Smooth muscle cell of the brain vasculature (primary cell): ENCODE data around the gene PRKCG.
A peak's percentile ranks its signal among the peaks of the same experiment; 100 is the strongest.

ENCODE experiments used
- DNase-seq: peaks from one replicate; pipeline ENCODE4 v3.0.0-alpha.2; 2012; ENCODE audit warnings: low read depth, low spot score

Gene PRKCG

GRCh38 chr19:53898636-53899341, 16.8 kb downstream of the PRKCG start:
- DNase-seq, result no peak

DNA sequence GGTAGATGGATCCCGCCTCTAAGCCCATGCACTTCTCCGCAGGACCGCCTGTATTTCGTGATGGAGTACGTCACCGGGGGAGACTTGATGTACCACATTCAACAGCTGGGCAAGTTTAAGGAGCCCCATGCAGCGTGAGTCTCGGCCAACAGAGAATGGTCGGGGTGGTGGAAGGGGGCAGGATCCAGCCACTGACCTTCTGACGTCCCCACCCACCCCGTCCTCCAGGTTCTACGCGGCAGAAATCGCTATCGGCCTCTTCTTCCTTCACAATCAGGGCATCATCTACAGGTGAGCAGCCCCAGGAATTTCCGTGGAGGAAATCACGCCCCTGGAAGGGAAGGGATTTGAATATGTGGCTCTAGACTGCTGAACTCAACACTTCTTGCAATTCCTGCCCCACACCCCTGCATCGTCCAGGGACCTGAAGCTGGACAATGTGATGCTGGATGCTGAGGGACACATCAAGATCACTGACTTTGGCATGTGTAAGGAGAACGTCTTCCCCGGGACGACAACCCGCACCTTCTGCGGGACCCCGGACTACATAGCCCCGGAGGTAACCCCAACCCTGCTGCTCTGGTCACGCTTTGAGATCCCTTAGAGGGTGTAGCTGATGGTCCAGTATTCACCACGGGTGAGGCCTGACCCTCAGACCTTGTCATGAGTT, 18.3 kb downstream of the PRKCG start:
- DNase-seq, result no peak

- DNase-seq, result no peak
These were observed 21.2 kb downstream of the PRKCG start for GRCh38 chr19:53903055-53903680.

GRCh38 chr19:53904909-53905308, 22.9 kb downstream of the PRKCG start:
- DNase-seq, result no peak

DNA sequence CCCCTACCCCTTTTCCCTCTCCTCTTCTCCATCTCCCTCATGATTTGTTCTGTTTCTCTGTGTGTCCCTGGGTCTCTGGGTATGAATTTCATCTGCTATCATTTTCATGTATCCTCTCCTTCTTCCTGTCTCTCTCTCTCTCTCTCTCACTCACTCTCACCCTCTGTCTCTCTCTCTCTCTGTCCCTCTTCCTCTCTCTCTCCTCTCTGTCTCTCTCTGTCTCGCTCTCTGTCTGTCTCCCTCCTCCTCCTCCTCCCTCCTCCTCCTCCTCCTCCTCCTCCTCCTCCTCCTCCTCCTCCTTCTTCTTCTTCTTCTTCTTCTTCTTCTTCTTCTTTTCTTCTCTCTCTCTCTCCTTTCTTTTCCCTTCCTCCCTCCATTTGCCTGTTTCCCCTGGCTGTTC, 23.8 kb downstream of the PRKCG start:
- no peak for DNase-seq

DNA sequence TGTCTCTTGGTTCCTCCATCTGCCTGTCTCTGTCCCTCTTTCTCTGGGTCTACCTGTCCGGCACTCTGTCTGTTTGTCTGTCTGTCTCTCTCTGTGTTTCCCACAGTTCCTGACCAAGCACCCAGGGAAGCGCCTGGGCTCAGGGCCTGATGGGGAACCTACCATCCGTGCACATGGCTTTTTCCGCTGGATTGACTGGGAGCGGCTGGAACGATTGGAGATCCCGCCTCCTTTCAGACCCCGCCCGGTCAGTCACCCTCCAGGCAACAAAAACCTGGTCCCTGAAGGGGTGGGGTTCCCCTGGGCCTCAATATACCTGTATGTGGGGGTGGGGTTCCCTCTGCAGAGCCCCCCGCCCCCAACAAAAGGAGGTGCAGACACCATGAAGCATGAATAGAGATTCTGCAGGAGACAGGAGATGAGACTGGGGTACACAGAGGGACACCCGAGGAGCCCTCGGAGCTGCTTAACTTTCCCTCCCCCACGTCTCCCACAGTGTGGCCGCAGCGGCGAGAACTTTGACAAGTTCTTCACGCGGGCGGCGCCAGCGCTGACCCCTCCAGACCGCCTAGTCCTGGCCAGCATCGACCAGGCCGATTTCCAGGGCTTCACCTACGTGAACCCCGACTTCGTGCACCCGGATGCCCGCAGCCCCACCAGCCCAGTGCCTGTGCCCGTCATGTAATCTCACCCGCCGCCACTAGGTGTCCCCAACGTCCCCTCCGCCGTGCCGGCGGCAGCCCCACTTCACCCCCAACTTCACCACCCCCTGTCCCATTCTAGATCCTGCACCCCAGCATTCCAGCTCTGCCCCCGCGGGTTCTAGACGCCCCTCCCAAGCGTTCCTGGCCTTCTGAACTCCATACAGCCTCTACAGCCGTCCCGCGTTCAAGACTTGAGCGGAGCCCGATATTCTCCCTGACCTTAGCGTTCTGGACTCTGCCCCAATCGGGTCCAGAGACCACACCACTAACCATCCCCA, 24.5 kb downstream of the PRKCG start:
- no peak for DNase-seq

- no peak for DNase-seq
These were observed 25.2 kb downstream of the PRKCG start for GRCh38 chr19:53907193-53907581.

GRCh38 chr19:53907690-53908089, 25.7 kb downstream of the PRKCG start:
- no peak for DNase-seq

DNA sequence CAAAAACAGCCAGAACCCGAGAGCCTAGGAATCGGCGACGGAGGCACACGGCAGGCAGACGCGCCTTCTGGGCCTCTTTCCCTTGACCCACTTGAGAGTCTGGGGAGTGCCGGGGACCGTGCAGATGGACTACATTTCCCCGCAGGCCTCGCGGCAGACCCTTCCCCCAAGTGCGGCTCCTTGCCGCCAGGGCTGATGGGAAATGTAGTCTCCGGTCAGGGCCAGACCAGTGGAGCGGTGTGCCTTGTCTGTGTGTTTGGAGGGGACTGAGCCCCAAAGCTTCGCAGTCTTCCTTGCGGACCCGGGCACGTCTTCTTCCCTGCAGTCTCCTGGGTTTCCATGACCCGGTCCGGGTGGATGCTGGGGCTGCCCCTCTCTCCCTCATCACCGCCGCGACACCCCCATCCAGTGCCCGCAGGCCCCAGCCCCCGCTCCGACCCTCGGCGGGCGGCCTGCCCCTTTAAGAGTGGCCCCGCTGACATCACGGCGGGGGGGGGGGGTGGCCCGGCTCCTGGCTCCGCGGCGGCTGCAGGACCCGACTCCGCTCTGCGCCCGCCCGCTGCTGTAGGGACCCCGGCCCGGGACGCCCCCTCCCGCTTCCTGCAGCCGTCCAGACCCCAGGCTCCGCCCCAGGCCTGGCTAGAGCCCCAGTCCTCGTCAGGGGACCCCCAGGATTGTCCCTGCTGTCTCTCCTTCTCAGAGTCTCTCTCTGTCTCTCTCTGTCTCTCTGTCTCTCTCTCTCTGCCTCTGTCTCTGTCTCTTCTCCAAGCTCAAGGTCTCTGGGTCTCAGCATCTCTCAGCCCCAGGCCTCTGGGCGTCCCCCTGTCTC, 26.3 kb downstream of the PRKCG start:
- no peak for DNase-seq

DNA sequence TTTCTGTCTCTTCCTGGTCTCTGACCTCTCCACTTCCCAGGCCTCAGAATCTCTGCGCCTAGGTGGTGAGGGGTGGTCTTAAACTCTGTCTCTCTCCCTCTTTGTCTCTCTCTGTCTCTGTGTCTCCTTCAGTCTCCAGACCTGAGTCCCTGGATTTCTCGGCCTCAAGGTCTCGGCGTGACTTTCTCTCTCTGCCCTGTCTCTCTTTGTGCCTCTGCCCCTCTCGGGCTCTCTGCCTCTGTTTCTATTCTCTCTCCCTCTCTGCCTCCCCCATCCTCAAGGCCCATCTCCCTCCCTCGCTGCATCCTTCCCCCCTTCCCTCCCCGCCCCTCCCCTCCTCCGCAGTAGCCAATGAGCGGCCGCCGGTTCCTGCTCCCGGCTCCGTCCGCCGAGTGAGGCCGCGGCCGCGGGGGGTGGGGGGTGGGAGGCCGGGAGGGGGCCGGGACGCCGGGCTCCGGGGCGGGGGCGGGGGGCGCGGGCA, 27.0 kb downstream of the PRKCG start, which contains the start of gene CACNG7:
TSS of gene CACNG7 (plus strand) at position 344 of the 481 bp plus-strand sequence. CDS start 3,554 bp downstream, outside the sequence.
- DNase-seq, result no peak

DNA sequence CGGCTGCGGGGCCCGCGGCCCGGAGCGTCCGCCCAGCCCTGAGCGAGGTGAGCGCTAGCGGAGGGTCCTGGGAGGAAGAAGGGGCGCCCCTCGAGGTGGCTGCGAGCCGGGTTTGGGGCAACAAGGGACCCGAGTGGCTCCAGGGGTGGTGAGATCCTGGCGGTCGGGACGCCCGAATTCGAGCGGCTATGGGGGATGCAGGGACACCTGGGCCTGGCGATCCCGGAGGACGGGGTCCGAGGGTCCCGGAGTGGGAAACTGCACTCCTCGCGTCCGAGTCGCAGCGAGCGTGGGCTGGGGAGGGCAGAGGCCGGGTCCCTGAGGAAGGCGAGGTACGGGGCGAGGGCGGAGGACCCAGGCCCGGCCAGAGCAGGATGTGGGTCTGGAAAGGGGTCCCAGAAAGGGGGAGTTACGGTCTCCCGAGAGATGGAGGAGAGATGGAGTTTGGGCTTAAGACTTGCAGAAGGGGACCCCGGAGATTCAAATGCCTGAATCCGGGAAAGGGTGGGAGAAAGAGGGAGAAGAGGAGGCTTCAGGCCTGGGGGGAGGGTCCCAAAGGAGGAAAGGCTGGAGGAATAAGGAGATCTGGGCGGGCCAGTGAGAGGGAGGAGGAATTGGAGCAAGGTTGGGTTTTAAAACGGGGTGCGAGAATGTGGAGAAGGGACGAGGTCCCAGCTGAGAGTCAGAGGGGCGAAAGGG, 27.6 kb downstream of the PRKCG start:
- no peak for DNase-seq

DNA sequence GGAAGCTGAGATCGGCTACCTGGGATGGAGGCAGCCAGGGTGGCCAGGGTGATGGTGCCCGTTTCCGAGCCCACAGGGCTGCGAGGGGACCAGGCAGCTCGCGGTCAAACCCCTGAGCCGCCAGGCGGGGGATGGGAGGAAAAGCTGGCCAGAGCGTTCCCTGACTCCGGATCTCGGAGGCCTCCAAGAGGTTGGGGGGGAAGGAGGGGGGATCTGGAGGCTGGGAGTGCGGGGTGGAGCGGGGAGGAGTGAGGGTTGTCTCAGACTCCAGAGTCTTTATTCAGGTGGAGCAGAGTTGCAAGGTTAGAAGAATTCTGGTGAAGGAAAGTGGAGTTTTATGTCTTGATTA, 28.1 kb downstream of the PRKCG start:
- no peak for DNase-seq

GRCh38 chr19:53912653-53913052, 30.7 kb downstream of the PRKCG start:
- DNase-seq, result no peak

DNA sequence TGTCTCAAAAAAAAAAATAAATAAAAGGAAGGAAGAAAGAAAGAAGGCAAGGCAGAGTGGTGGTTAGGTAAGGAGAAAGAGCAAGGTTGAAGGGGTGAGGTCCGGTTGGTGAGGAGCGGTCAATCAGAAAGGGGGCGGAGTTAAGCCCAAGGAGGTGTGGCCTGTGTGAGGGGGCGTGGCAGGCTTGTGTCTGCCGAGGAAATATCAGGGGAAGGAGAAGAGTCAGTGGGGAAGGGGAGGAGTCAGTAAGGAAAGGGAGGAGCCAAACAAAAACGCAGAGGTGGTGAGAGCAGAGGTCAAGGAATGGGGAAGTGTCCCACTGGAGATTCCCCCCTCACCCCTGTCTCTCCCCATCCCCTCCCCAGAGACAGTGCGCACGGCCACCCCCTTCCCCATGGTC, 33.0 kb downstream of the PRKCG start:
- DNase-seq, result no peak

DNA sequence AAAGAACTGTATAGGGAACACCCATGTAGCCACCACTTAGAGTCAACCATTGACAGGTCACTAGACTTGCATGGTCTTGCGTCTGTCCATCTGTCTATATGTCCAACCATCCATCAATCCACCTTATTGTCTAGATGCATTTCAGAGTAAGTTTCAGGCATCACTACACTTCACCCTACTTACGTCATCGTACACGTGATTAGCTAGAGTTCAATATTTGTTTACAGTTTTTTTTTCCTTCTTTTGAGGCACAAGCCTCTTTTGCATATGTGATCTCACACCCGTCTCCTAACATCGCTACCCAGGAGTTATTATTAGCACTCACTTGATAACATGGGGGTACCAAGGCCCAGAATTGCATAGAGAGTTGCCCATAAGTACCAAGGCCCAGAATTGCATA, 34.0 kb downstream of the PRKCG start:
- DNase-seq, result no peak

- DNase-seq, result no peak
These were observed 35.4 kb downstream of the PRKCG start for GRCh38 chr19:53917356-53917755.

DNA sequence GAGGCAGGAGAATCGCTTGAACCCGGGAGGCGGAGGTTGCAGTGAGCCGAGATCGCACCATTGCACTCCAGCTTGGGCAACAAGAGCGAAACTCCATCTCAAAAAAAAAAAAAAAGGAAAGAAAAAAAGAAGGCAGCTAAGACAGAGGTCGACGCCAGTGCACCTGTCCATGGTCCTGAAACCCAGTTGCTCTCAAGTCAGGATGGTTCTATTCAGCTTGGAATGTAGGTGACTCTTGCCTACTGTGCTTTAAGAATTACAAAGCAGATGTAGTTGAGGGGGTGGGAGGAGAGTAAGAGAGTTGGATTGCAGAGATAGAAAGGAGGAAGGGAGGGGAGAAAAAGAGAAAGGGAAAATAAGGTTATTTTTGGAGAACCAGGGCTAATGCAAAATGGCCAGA, 45.7 kb downstream of the PRKCG start:
- peak; percentile 26 for DNase-seq

- DNase-seq, result no peak
These were observed 54.0 kb downstream of the PRKCG start for GRCh38 chr19:53936029-53936428.

GRCh38 chr19:53942001-53942786, 60.2 kb downstream of the PRKCG start:
- DNase-seq, result no peak
